ENCODE results near the gene KCNG4. TPM values are rescaled to one million over a fixed set of nuclear protein-coding genes. Genes with fewer than 3 reads are reported as not detected.

Gene KCNG4
- total RNA-seq, 1 donor: not detected

GRCh38 chr16:84243732-84244131 is 3.9 kb upstream of the KCNG4 start:
- TF ChIP-seq CTCF (IDR thresholded peaks at IDR 0.05; ENCODE audit: extremely low read depth, low read depth, low read length): no peak

GRCh38 chr16:84242839-84243238 is 3.0 kb upstream of the KCNG4 start:
- Histone ChIP-seq H2AFZ (ENCODE audit: low read length) (no peak overlapping the region), H3K4me2 (ENCODE audit: insufficient read depth, low read length) (no peak overlapping the region), H3K4me3 (ENCODE audit: insufficient read depth, low read length) (no peak overlapping the region), H4K20me1 (ENCODE audit: insufficient read depth, low read length) (no peaks in the 10 kb centered on the region), H3K4me1 (ENCODE audit: insufficient read depth, low read length) (peaks cover 5% of the 10 kb centered on the region), H3K79me2 (ENCODE audit: insufficient read depth, low read length) (no peaks in the 10 kb centered on the region), H3K27me3 (ENCODE audit: insufficient read depth, low read length) (peaks cover 20% of the 10 kb centered on the region), H3K36me3 (ENCODE audit: insufficient read depth, low read length) (no peaks in the 10 kb centered on the region), H3K27ac (ENCODE audit: low read depth, low read length) (no peak overlapping the region), H3K9me3 (ENCODE audit: low read depth, low read length) (no peaks in the 10 kb centered on the region)
- DNase-seq (ENCODE audit: insufficient read length, low spot score, missing footprints): no peak
- TF ChIP-seq CTCF (IDR thresholded peaks at IDR 0.05; ENCODE audit: extremely low read depth, low read depth, low read length): no peak

More at GRCh38 chr16:84243732-84244131, 3.9 kb upstream of the KCNG4 start:
- H3K9me3 ChIP-seq (ENCODE audit: low read depth, low read length): no peaks in the 10 kb centered on the region
- DNase-seq (ENCODE audit: insufficient read length, low spot score, missing footprints): peak; percentile 32
- peaks cover 7% of the 10 kb centered on the region for H3K4me1 ChIP-seq (ENCODE audit: insufficient read depth, low read length)
- no peaks in the 10 kb centered on the region for H3K79me2 ChIP-seq (ENCODE audit: insufficient read depth, low read length)
- peaks cover 23% of the 10 kb centered on the region for H3K27me3 ChIP-seq (ENCODE audit: insufficient read depth, low read length)
- H3K27ac ChIP-seq (ENCODE audit: low read depth, low read length): no peak overlapping the region
- no peak overlapping the region for H3K4me2 ChIP-seq (ENCODE audit: insufficient read depth, low read length)
- no peak overlapping the region for H2AFZ ChIP-seq (ENCODE audit: low read length)
- no peaks in the 10 kb centered on the region for H3K36me3 ChIP-seq (ENCODE audit: insufficient read depth, low read length)
- no peaks in the 10 kb centered on the region for H4K20me1 ChIP-seq (ENCODE audit: insufficient read depth, low read length)
- H3K4me3 ChIP-seq (ENCODE audit: insufficient read depth, low read length): no peak overlapping the region

- Histone ChIP-seq H3K79me2 (ENCODE audit: insufficient read depth, low read length) (no peaks in the 10 kb centered on the region), H4K20me1 (ENCODE audit: insufficient read depth, low read length) (no peaks in the 10 kb centered on the region), H3K4me2 (ENCODE audit: insufficient read depth, low read length) (no peak overlapping the region), H3K4me1 (ENCODE audit: insufficient read depth, low read length) (no peaks in the 10 kb centered on the region), H2AFZ (ENCODE audit: low read length) (no peak overlapping the region), H3K27me3 (ENCODE audit: insufficient read depth, low read length) (peaks cover 23% of the 10 kb centered on the region), H3K36me3 (ENCODE audit: insufficient read depth, low read length) (no peaks in the 10 kb centered on the region), H3K27ac (ENCODE audit: low read depth, low read length) (no peak overlapping the region), H3K4me3 (ENCODE audit: insufficient read depth, low read length) (no peak overlapping the region), H3K9me3 (ENCODE audit: low read depth, low read length) (no peaks in the 10 kb centered on the region)
- DNase-seq (ENCODE audit: insufficient read length, low spot score, missing footprints): peak; percentile 31
- no peak for TF ChIP-seq CTCF (IDR thresholded peaks at IDR 0.05; ENCODE audit: extremely low read depth, low read depth, low read length)
These were observed 2.0 kb upstream of the KCNG4 start for GRCh38 chr16:84241778-84242177.

- DNase-seq (ENCODE audit: insufficient read length, low spot score, missing footprints): peak; percentile 41
- no peak overlapping the region for H2AFZ ChIP-seq (ENCODE audit: low read length)
- no peaks in the 10 kb centered on the region for H3K4me1 ChIP-seq (ENCODE audit: insufficient read depth, low read length)
- no peak overlapping the region for H3K4me2 ChIP-seq (ENCODE audit: insufficient read depth, low read length)
- H4K20me1 ChIP-seq (ENCODE audit: insufficient read depth, low read length): no peaks in the 10 kb centered on the region
- no peak overlapping the region for H3K4me3 ChIP-seq (ENCODE audit: insufficient read depth, low read length)
- no peak for TF ChIP-seq CTCF (IDR thresholded peaks at IDR 0.05; ENCODE audit: extremely low read depth, low read depth, low read length)
- H3K27me3 ChIP-seq (ENCODE audit: insufficient read depth, low read length): peaks cover 25% of the 10 kb centered on the region
- H3K36me3 ChIP-seq (ENCODE audit: insufficient read depth, low read length): no peaks in the 10 kb centered on the region
- no peak overlapping the region for H3K27ac ChIP-seq (ENCODE audit: low read depth, low read length)
- H3K9me3 ChIP-seq (ENCODE audit: low read depth, low read length): no peaks in the 10 kb centered on the region
- H3K79me2 ChIP-seq (ENCODE audit: insufficient read depth, low read length): no peaks in the 10 kb centered on the region
These were observed 643 bp upstream of the KCNG4 start for GRCh38 chr16:84240455-84240854.
